Ovary (tissue), 3 donors: ENCODE measurements around the gene DHX38.

Experiments used
- CTCF ChIP-seq, 3 donors: fragments of 450-650 bp in 2 of 3; fragments of 200-600 bp in 1 of 3; IDR thresholded peaks; one replicate each; pipeline versions ENCODE4 v1.5.1 to v1.8.0; 2016 to 2022; ENCODE audit warnings: antibody characterized with exemption in 3 of 3, mild to moderate bottlenecking in 1 of 3
- EP300 ChIP-seq: sonication (generic); formaldehyde crosslinking; IDR thresholded peaks from one replicate; pipeline ENCODE4 v1.6.1; 2017; ENCODE audit warnings: antibody characterized with exemption
- POLR2A ChIP-seq: fragments of 450-650 bp; IDR thresholded peaks from one replicate; pipeline ENCODE4 v1.6.1; 2017; ENCODE audit warnings: antibody characterized with exemption, mild to moderate bottlenecking, moderate library complexity
- donor health status: DM: no; HTN: no; CAD: no.

GRCh38 chr16:72112906-72113615 is 19.4 kb downstream of the DHX38 start:
- TF ChIP-seq CTCF (IDR thresholded peaks at IDR 0.05) = no peak
- TF ChIP-seq POLR2A = no peak
- no peak for TF ChIP-seq EP300
